ENCODE data around the gene RAB40B. TPM values are rescaled to one million over a fixed set of nuclear protein-coding genes. Genes with fewer than 3 reads are reported as not detected.

RAB40B gene
- total RNA-seq, 1 donor from 2014 or later, result 11.5 TPM

DNA sequence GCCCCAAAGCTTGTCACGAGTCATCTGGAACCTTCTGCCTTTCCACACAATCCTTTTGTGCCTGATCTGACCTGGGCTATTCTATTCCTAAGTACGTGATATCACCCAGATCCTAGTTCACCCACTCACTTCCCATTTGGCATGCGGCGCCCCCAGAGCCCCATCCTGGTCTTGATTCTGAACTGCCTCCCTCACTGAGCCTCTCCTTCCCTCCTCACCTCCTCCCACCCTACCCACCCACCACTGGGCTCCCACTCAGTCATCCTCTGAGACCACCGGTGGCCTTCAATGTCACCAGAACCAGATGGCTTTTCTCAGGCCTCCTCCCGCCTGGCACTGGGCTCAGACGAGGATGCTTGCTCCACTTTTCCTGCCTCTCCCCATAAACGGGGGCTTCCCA lies 68.8 kb downstream of the RAB40B start:
- peaks cover 70% of the 10 kb centered on the region for H3K36me3 ChIP-seq
- intact Hi-C loops (cut with DNase I), result no loop called here
- H3K4me1 ChIP-seq, result no peaks in the 10 kb centered on the region
- no peak overlapping the region for H3K27ac ChIP-seq
- H3K27me3 ChIP-seq, result no peaks in the 10 kb centered on the region
- H3K9me3 ChIP-seq, result no peaks in the 10 kb centered on the region
- no peak overlapping the region for H3K4me3 ChIP-seq
- no peak for DNase-seq
- TF ChIP-seq, protein P1, sequence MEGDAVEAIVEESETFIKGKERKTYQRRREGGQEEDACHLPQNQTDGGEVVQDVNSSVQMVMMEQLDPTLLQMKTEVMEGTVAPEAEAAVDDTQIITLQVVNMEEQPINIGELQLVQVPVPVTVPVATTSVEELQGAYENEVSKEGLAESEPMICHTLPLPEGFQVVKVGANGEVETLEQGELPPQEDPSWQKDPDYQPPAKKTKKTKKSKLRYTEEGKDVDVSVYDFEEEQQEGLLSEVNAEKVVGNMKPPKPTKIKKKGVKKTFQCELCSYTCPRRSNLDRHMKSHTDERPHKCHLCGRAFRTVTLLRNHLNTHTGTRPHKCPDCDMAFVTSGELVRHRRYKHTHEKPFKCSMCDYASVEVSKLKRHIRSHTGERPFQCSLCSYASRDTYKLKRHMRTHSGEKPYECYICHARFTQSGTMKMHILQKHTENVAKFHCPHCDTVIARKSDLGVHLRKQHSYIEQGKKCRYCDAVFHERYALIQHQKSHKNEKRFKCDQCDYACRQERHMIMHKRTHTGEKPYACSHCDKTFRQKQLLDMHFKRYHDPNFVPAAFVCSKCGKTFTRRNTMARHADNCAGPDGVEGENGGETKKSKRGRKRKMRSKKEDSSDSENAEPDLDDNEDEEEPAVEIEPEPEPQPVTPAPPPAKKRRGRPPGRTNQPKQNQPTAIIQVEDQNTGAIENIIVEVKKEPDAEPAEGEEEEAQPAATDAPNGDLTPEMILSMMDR (IDR thresholded peaks at IDR 0.05), result no peak
- no peak for ATAC-seq

DNA sequence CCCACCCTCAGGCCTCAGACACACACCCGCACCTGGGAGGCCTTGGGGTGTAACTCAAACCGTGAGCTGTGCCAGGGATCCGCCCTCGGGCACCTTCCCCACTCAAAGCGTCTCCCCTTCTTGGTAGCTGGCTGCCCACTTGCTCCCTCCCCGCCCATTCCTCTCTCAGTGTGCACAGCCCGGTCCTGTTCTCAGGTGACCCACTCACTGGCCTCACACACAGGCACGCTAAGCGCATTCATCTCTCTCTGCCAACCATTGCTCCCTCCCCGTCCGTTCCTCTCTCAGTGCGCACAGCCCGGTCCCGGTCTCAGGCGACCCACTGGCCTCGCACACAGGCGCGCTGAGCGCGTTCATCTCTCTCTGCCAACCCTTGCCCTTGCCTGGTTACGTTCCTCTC lies 71.1 kb downstream of the RAB40B start:
- H3K27ac ChIP-seq, result no peak overlapping the region
- H3K36me3 ChIP-seq, result peaks cover 80% of the 10 kb centered on the region
- H3K9me3 ChIP-seq, result no peaks in the 10 kb centered on the region
- H3K27me3 ChIP-seq, result no peaks in the 10 kb centered on the region
- ATAC-seq, result peak; percentile 37
- TF ChIP-seq, protein P1 (IDR thresholded peaks at IDR 0.05), result no peak
- H3K4me1 ChIP-seq, result no peaks in the 10 kb centered on the region
- intact Hi-C loops (cut with DNase I), result no loop called here
- DNase-seq, result no peak
- H3K4me3 ChIP-seq, result no peak overlapping the region

DNA sequence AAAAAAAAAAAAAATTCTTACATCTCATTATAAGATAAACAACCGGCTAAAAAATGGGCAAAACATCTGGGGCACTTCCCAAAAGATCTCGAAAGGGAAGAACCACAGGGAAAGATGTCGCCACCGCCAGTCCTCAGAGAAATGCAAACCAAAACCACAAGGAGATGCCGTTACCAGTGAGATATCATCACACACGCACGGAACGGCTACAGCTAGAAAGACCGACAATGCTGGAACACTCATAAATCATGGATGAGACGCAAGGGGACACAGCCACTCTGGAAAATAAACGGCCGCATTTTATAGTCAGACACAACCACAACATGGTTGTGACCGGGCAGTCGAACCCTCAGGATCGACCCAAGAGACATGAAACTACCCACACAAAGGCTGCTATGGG lies 74.8 kb downstream of the RAB40B start:
- ATAC-seq (peak; percentile 39), DNase-seq (no peak)
- Histone ChIP-seq H3K9me3 (no peaks in the 10 kb centered on the region), H3K27me3 (no peaks in the 10 kb centered on the region), H3K27ac (no peak overlapping the region), H3K4me3 (no peak overlapping the region), H3K4me1 (no peaks in the 10 kb centered on the region), H3K36me3 (peaks cover 90% of the 10 kb centered on the region)
- TF ChIP-seq, protein P1 (IDR thresholded peaks at IDR 0.05), result no peak
- intact Hi-C loops (cut with DNase I), result no loop called here

DNA sequence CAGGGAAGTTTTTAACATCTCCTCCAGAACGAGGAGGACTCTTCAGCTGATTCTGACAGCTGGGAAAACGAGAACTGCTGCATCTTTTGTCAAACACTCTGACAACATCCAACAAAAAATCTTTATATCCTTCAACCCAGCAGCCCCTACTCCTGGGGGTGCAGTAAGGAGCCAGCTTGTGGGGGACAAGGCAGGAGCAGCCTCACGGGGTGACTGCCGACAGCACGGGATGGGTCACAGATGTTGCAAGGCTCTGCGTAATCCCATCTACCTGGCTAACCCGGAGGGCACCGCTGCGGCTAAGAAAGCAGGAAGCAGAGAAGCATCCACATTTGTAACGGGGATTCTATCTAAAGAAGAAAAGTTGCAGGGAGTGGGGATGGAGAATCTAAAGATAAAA lies 78.9 kb downstream of the RAB40B start:
- intact Hi-C loops (cut with DNase I), result no loop called here
- H3K4me1 ChIP-seq, result no peaks in the 10 kb centered on the region

DNA sequence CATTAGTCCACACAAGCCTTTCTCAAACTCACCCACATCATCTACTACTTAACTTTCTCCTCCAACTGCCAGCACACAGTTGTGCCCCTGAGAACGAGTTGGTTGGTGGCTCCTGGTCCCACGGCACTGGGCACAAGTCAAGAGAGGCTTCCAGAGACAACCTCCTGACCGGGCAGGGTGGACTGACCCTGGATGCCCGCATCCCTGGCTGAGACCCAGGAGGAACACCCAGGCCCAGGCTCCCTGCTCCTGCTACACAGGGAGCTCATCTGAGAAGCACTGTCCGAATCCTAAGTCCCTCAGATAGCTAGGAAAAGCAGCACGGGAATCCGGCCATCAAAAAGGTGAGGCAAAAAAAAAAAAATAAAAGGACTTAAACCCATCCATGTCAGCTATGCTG lies 79.3 kb downstream of the RAB40B start:
- Histone ChIP-seq H3K27me3 (no peaks in the 10 kb centered on the region), H3K9me3 (no peaks in the 10 kb centered on the region), H3K36me3 (peaks cover 93% of the 10 kb centered on the region), H3K4me1 (no peaks in the 10 kb centered on the region), H3K4me3 (no peak overlapping the region), H3K27ac (no peak overlapping the region)
- ATAC-seq, result no peak
- intact Hi-C loops (cut with DNase I), result no loop called here
- TF ChIP-seq, protein P1 (IDR thresholded peaks at IDR 0.05), result no peak
- DNase-seq, result no peak

More for the DNA sequence above, 78.9 kb downstream of the RAB40B start:
- ATAC-seq (no peak), DNase-seq (no peak)
- TF ChIP-seq, protein P1 (IDR thresholded peaks at IDR 0.05), result no peak
- Histone ChIP-seq H3K27me3 (no peaks in the 10 kb centered on the region), H3K36me3 (peaks cover 97% of the 10 kb centered on the region), H3K27ac (no peak overlapping the region), H3K9me3 (no peaks in the 10 kb centered on the region), H3K4me3 (no peak overlapping the region)

Measured in upper lobe of right lung (tissue), 1 donor.